Measurements from ENCODE around the gene TNIK. TPM values are rescaled to one million over a fixed set of nuclear protein-coding genes. Genes with fewer than 3 reads are reported as not detected.

TNIK gene
- total RNA-seq, 6 donors from 2014 or later = 23.2 to 74.4 (median 38.3) TPM

GRCh38 chr3:171472552-171472951, 12.3 kb upstream of the TNIK start:
- H3K27ac ChIP-seq = no peak overlapping the region
- ATAC-seq (ENCODE audit: low FRiP score in 2 of 2) (no peak), DNase-seq (no peak)
- no peaks in the 10 kb centered on the region for H3K4me1 ChIP-seq
- no peak for TF ChIP-seq CTCF (IDR thresholded peaks at IDR 0.05)
- TF ChIP-seq EP300 (IDR thresholded peaks at IDR 0.05) = no peak
- TF ChIP-seq POLR2AphosphoS5 (IDR thresholded peaks at IDR 0.05) = no peak
- TF ChIP-seq POLR2A (IDR thresholded peaks at IDR 0.05) = no peak
- no peaks in the 10 kb centered on the region for H3K27me3 ChIP-seq
- 79 to 83% methylated on average over 2 of the region's 2 CpGs for WGBS, 2 donors
- no peaks in the 10 kb centered on the region for H3K36me3 ChIP-seq
- H3K4me3 ChIP-seq = no peak overlapping the region
- no peaks in the 10 kb centered on the region for H3K9me3 ChIP-seq

- Histone ChIP-seq H3K4me3 (no peak overlapping the region), H3K4me1 (no peaks in the 10 kb centered on the region), H3K36me3 (no peaks in the 10 kb centered on the region), H3K27ac (no peak overlapping the region), H3K27me3 (no peaks in the 10 kb centered on the region), H3K9me3 (no peaks in the 10 kb centered on the region)
- DNase-seq (no peak), ATAC-seq (ENCODE audit: low FRiP score in 2 of 2) (no peak)
- TF ChIP-seq POLR2AphosphoS5 (IDR thresholded peaks at IDR 0.05) = no peak
- TF ChIP-seq EP300 (IDR thresholded peaks at IDR 0.05) = no peak
- TF ChIP-seq CTCF (IDR thresholded peaks at IDR 0.05) = no peak
- TF ChIP-seq POLR2A (IDR thresholded peaks at IDR 0.05) = no peak
- 95 to 100% methylated on average over 1 of the region's 1 CpG for WGBS, 2 donors
Observed at GRCh38 chr3:171470714-171471227, 10.6 kb upstream of the TNIK start.

- ATAC-seq (ENCODE audit: low FRiP score in 2 of 2) (no peak), DNase-seq (no peak)
- no peaks in the 10 kb centered on the region for H3K9me3 ChIP-seq
- no peaks in the 10 kb centered on the region for H3K27me3 ChIP-seq
- no peaks in the 10 kb centered on the region for H3K4me1 ChIP-seq
- no peak for TF ChIP-seq POLR2A (IDR thresholded peaks at IDR 0.05)
- no peak for TF ChIP-seq POLR2AphosphoS5 (IDR thresholded peaks at IDR 0.05)
- no peak for TF ChIP-seq CTCF (IDR thresholded peaks at IDR 0.05)
- no peak for TF ChIP-seq EP300 (IDR thresholded peaks at IDR 0.05)
- WGBS, 2 donors = 93 to 96% methylated on average over 3 of the region's 3 CpGs
- no peak overlapping the region for H3K27ac ChIP-seq
- no peak overlapping the region for H3K4me3 ChIP-seq
- no peaks in the 10 kb centered on the region for H3K36me3 ChIP-seq
Observed at GRCh38 chr3:171469376-171469775, 9.2 kb upstream of the TNIK start.

GRCh38 chr3:171468296-171468906, 8.2 kb upstream of the TNIK start:
- TF ChIP-seq POLR2A (IDR thresholded peaks at IDR 0.05) (no peak), EP300 (IDR thresholded peaks at IDR 0.05) (no peak), POLR2AphosphoS5 (IDR thresholded peaks at IDR 0.05) (no peak), CTCF (IDR thresholded peaks at IDR 0.05) (no peak)

GRCh38 chr3:171465763-171466162, 5.6 kb upstream of the TNIK start:
- ATAC-seq (ENCODE audit: low FRiP score in 2 of 2) (no peak), DNase-seq (no peak)
- WGBS, 2 donors = 84 to 95% methylated on average over 3 of the region's 3 CpGs
- no peaks in the 10 kb centered on the region for H3K9me3 ChIP-seq
- H3K4me1 ChIP-seq = peaks cover 8 to 12% (median 10%) of the 10 kb centered on the region in 4 donors
- H3K36me3 ChIP-seq = no peaks in the 10 kb centered on the region
- no peaks in the 10 kb centered on the region for H3K27me3 ChIP-seq
- TF ChIP-seq CTCF (IDR thresholded peaks at IDR 0.05) (no peak), EP300 (IDR thresholded peaks at IDR 0.05) (no peak), POLR2A (IDR thresholded peaks at IDR 0.05) (no peak), POLR2AphosphoS5 (IDR thresholded peaks at IDR 0.05) (no peak)
- no peak overlapping the region for H3K27ac ChIP-seq
- H3K4me3 ChIP-seq = no peak overlapping the region

More at GRCh38 chr3:171468296-171468906, 8.2 kb upstream of the TNIK start:
- H3K27me3 ChIP-seq = no peaks in the 10 kb centered on the region
- H3K27ac ChIP-seq = no peak overlapping the region
- H3K4me3 ChIP-seq = no peak overlapping the region
- no peak for ATAC-seq (ENCODE audit: low FRiP score in 2 of 2)
- no peak for DNase-seq
- H3K36me3 ChIP-seq = no peaks in the 10 kb centered on the region
- no peaks in the 10 kb centered on the region for H3K4me1 ChIP-seq
- 89 to 90% methylated on average over 6 of the region's 6 CpGs for WGBS, 2 donors
- no peaks in the 10 kb centered on the region for H3K9me3 ChIP-seq

Measured in upper lobe of left lung (tissue), 6 donors.